GM10248 (cell line): ENCODE results near the gene HACD2.
A peak's percentile ranks its signal among the peaks of the same experiment; 100 is the strongest.

Experiments used
- CTCF ChIA-PET: fragments of 300-600 bp; sonication (Branson Sonifier 250); formaldehyde crosslinking; extraction: SDS; loops from one replicate; lab custom pipeline; 2021; ENCODE audit warnings: antibody characterized with exemption; lab: Yijun Ruan, JAX
- POLR2A ChIA-PET: fragments of 350-650 bp; sonication (Branson Sonifier 250); formaldehyde crosslinking; extraction: SDS; loops from one replicate; lab custom pipeline; 2020; ENCODE audit warnings: antibody characterized with exemption; lab: Yijun Ruan, JAX
- DNase-seq: peaks from one replicate; pipeline ENCODE4 v3.0.0; 2012; ENCODE audit errors: extremely low spot score
- CTCF ChIP-seq: IDR thresholded peaks from 2 replicates; pipeline ENCODE4 v1.5.1; 2012; ENCODE audit warnings: mild to moderate bottlenecking, low read depth; ENCODE audit errors: extremely low read depth, missing control alignments, control extremely low read depth

Gene HACD2

GRCh38 chr3:123584988-123585937, at the start of gene HACD2:
TSS of gene HACD2 (minus strand) at chr3:123585053. CDS start at chr3:123585027, 26 bp downstream.
- peak; percentile 95 for DNase-seq
- no peak for TF ChIP-seq CTCF
- CTCF ChIA-PET, result interaction anchor here (0.6 to 2.2 kb wide), 7 partner anchors 10 to 256 kb away, joined by 3 to 7 read pairs (median 4); no protein-coding TSS in a partner anchor
- POLR2A ChIA-PET, result no interaction called here

GRCh38 chr3:123634149-123635051, 49.5 kb upstream of the HACD2 start:
- POLR2A ChIA-PET, result no interaction called here

GRCh38 chr3:123633530-123633929, 48.7 kb upstream of the HACD2 start:
- POLR2A ChIA-PET, result no interaction called here
- DNase-seq, result no peak
- no peak for TF ChIP-seq CTCF
- CTCF ChIA-PET, result interaction anchor here (1.5 to 5.4 kb wide), 2 partner anchors 8 to 90 kb away, joined by 4 to 24 read pairs; no protein-coding TSS in a partner anchor

More at GRCh38 chr3:123634149-123635051, 49.5 kb upstream of the HACD2 start:
- DNase-seq, result no peak
- CTCF ChIA-PET, result interaction anchor here (1.5 to 5.4 kb wide), 2 partner anchors 7 to 89 kb away, joined by 4 to 24 read pairs; no protein-coding TSS in a partner anchor
- TF ChIP-seq CTCF, result no peak

- no peak for DNase-seq
- ChIA-PET POLR2A (no interaction called here), CTCF (interaction anchor here (0.9 to 5.4 kb wide), 2 partner anchors 9 to 20 kb away, joined by 3 to 24 read pairs; no protein-coding TSS in a partner anchor)
- no peak for TF ChIP-seq CTCF
Observed at GRCh38 chr3:123632161-123632655, 47.4 kb upstream of the HACD2 start.

- DNase-seq, result no peak
- TF ChIP-seq CTCF, result no peak
- ChIA-PET CTCF (interaction anchor here (5.4 kb wide), 1 partner anchor 12 kb away, joined by 24 read pairs; no protein-coding TSS in a partner anchor), POLR2A (no interaction called here)
Observed at GRCh38 chr3:123629747-123630047, 44.8 kb upstream of the HACD2 start.

- DNase-seq, result no peak
- CTCF ChIA-PET, result interaction anchor here (1.1 to 5.4 kb wide), 3 partner anchors 12 to 21 kb away, joined by 3 to 24 read pairs (median 7); no protein-coding TSS in a partner anchor
- TF ChIP-seq CTCF, result no peak
- POLR2A ChIA-PET, result no interaction called here
Observed at GRCh38 chr3:123628996-123629746, 44.3 kb upstream of the HACD2 start.
